ENCODE results near the gene ABHD16B.

- TF ChIP-seq, protein P1, sequence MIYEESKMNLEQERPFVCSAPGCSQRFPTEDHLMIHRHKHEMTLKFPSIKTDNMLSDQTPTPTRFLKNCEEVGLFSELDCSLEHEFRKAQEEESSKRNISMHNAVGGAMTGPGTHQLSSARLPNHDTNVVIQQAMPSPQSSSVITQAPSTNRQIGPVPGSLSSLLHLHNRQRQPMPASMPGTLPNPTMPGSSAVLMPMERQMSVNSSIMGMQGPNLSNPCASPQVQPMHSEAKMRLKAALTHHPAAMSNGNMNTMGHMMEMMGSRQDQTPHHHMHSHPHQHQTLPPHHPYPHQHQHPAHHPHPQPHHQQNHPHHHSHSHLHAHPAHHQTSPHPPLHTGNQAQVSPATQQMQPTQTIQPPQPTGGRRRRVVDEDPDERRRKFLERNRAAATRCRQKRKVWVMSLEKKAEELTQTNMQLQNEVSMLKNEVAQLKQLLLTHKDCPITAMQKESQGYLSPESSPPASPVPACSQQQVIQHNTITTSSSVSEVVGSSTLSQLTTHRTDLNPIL (CRISPR knock-in tag; IDR thresholded peaks at IDR 0.05; ENCODE audit: low read depth): no peak
- TF ChIP-seq TOX (CRISPR knock-in tag; IDR thresholded peaks at IDR 0.05; ENCODE audit: borderline replicate concordance) (no peak), PPARA (CRISPR knock-in tag; IDR thresholded peaks at IDR 0.05; ENCODE audit: borderline replicate concordance) (no peak), ZC3H10 (CRISPR knock-in tag; IDR thresholded peaks at IDR 0.05) (no peak), CSRNP3 (CRISPR knock-in tag; IDR thresholded peaks at IDR 0.05) (no peak), BACH2 (CRISPR knock-in tag; IDR thresholded peaks at IDR 0.05; ENCODE audit: borderline replicate concordance) (no peak), ESRRG (CRISPR knock-in tag; IDR thresholded peaks at IDR 0.05) (no peak), ZNF70 (CRISPR knock-in tag; IDR thresholded peaks at IDR 0.05) (no peak), ARNTL (CRISPR knock-in tag; IDR thresholded peaks at IDR 0.05; ENCODE audit: borderline replicate concordance, low read depth) (no peak), OSR1 (CRISPR knock-in tag; IDR thresholded peaks at IDR 0.05) (no peak), ZNF8 (CRISPR knock-in tag; IDR thresholded peaks at IDR 0.05) (no peak), CSDC2 (CRISPR knock-in tag; IDR thresholded peaks at IDR 0.05) (no peak), ZNF565 (CRISPR knock-in tag; conservative IDR thresholded peaks at IDR 0.05; ENCODE audit: low read depth) (no peak), ISL1 (CRISPR knock-in tag; IDR thresholded peaks at IDR 0.05) (no peak)
These were observed 5.2 kb upstream of the ABHD16B start for GRCh38 chr20:63856098-63856511.

Measured in SK-N-SH treated with all-trans-retinoic acid at 6 μM for 48 hours (cell line).